AG09309 (cell line): ENCODE measurements around the gene UGT1A1.

ENCODE experiments used
- DNase-seq: peaks from one replicate; pipeline ENCODE4 v3.0.0-alpha.2; 2010; ENCODE audit warnings: low read depth
- H3K4me3 ChIP-seq: 2 replicates; pipeline ENCODE4 v1.5.1; 2011; ENCODE audit warnings: mild to moderate bottlenecking, low read depth, low read length, moderate library complexity; ENCODE audit not compliant: control insufficient read depth
- CTCF ChIP-seq: IDR thresholded peaks from 2 replicates; pipeline ENCODE4 v1.5.1; 2011; ENCODE audit warnings: mild to moderate bottlenecking, low read depth, low read length, inconsistent platforms; ENCODE audit not compliant: insufficient read depth, control insufficient read depth; ENCODE audit errors: missing control alignments

Gene UGT1A1

GRCh38 chr2:233761040-233761769, 1.1 kb downstream of the UGT1A1 start:
- no peak for DNase-seq
- H3K4me3 ChIP-seq = no peak overlapping the region
- no peak for TF ChIP-seq CTCF

- TF ChIP-seq CTCF = no peak
- H3K4me3 ChIP-seq = no peak overlapping the region
- peak; percentile 48 for DNase-seq
These were observed 4.2 kb downstream of the UGT1A1 start for GRCh38 chr2:233764264-233764663.

- TF ChIP-seq CTCF = no peak
- DNase-seq = no peak
- no peak overlapping the region for H3K4me3 ChIP-seq
These were observed 4.7 kb downstream of the UGT1A1 start for GRCh38 chr2:233764761-233765160.

- no peak for DNase-seq
- no peak for TF ChIP-seq CTCF
- H3K4me3 ChIP-seq = no peak overlapping the region
These were observed 6.3 kb downstream of the UGT1A1 start for GRCh38 chr2:233766416-233766815.

GRCh38 chr2:233768076-233768475, 8.0 kb downstream of the UGT1A1 start:
- no peak overlapping the region for H3K4me3 ChIP-seq
- TF ChIP-seq CTCF = no peak
- no peak for DNase-seq

GRCh38 chr2:233769260-233769659, 9.2 kb downstream of the UGT1A1 start:
- no peak for DNase-seq
- no peak overlapping the region for H3K4me3 ChIP-seq
- no peak for TF ChIP-seq CTCF
